ENCODE data around the gene ARHGAP45. TPM values are rescaled to one million over a fixed set of nuclear protein-coding genes. Genes with fewer than 3 reads are reported as not detected.

Gene ARHGAP45
- total RNA-seq, 2 donors from 2014 or later, result 171 to 174 TPM

GRCh38 chr19:1134431-1134830, 67.5 kb downstream of the ARHGAP45 start:
- Mint-ChIP-seq H3K36me3 (peaks cover 8 to 24% of the 10 kb centered on the region in 2 donors), H3K9me3 (no peaks in the 10 kb centered on the region), H3K27ac (peak overlapping the region in 1 of 2 donors; percentile 97)
- ATAC-seq (no peak), DNase-seq (ENCODE audit: low spot score in 2 of 2) (no peak)

GRCh38 chr19:1135454-1135853, 68.5 kb downstream of the ARHGAP45 start:
- Mint-ChIP-seq H3K9me3 (no peaks in the 10 kb centered on the region), H3K27ac (peak overlapping the region; percentile 85 to 97), H3K36me3 (peaks cover 6 to 26% of the 10 kb centered on the region in 2 donors)
- ATAC-seq (no peak), DNase-seq (ENCODE audit: low spot score in 2 of 2) (no peak)

GRCh38 chr19:1136201-1136600, 69.2 kb downstream of the ARHGAP45 start:
- ATAC-seq (no peak), DNase-seq (ENCODE audit: low spot score in 2 of 2) (no peak)
- Mint-ChIP-seq H3K9me3 (no peaks in the 10 kb centered on the region), H3K27ac (peak overlapping the region; percentile 90 to 97), H3K36me3 (peaks cover 0 to 20% of the 10 kb centered on the region in 2 donors)

Other genes with a start within 250 kb of the ARHGAP45 start
- not detected for gene PLPPR3, start 245.2 kb upstream of the ARHGAP45 start, total RNA-seq
- not detected for gene AZU1, start 239.3 kb upstream of the ARHGAP45 start, total RNA-seq
- not detected for gene PRTN3, start 226.2 kb upstream of the ARHGAP45 start, total RNA-seq
- gene ELANE, start 214.9 kb upstream of the ARHGAP45 start, total RNA-seq, result not detected
- 1 to 10 TPM in 1 of 2 donors, not detected in 1; 4.9 TPM for gene CFD, start 207.5 kb upstream of the ARHGAP45 start, total RNA-seq
- gene MED16, start 174.0 kb upstream of the ARHGAP45 start, total RNA-seq, result 10 to 100 TPM; 42.0 to 61.8 TPM
- gene RNU6-9, start 173.7 kb upstream of the ARHGAP45 start, total RNA-seq, result not detected
- 100 to 1,000 TPM in 1 of 2 donors, 10 to 100 TPM in 1; 98.3 to 102 TPM for gene R3HDM4, start 153.9 kb upstream of the ARHGAP45 start, total RNA-seq
- gene KISS1R, start 149.8 kb upstream of the ARHGAP45 start, total RNA-seq, result 10 to 100 TPM; 10.9 to 32.4 TPM
- gene ARID3A, start 141.1 kb upstream of the ARHGAP45 start, total RNA-seq, result 10 to 100 TPM; 22.4 to 35.7 TPM
- gene WDR18, start 82.8 kb upstream of the ARHGAP45 start, total RNA-seq, result 10 to 100 TPM; 55.5 to 83.8 TPM
- gene GRIN3B, start 66.7 kb upstream of the ARHGAP45 start, total RNA-seq, result under 1 TPM; 0.07 to 0.19 TPM
- gene TMEM259, start 46.0 kb upstream of the ARHGAP45 start, total RNA-seq, result 100 to 1,000 TPM; 104 to 156 TPM
- gene RNU6-2, start 45.6 kb upstream of the ARHGAP45 start, total RNA-seq, result not detected
- gene CNN2, start 40.6 kb upstream of the ARHGAP45 start, total RNA-seq, result 100 to 1,000 TPM; 187 to 254 TPM
- 100 to 1,000 TPM in 1 of 2 donors, 10 to 100 TPM in 1; 17.8 to 105 TPM for gene ABCA7, start 27.1 kb upstream of the ARHGAP45 start, total RNA-seq
- 100 to 1,000 TPM; 248 to 259 TPM for gene POLR2E, start 28.2 kb downstream of the ARHGAP45 start, total RNA-seq
- 100 to 1,000 TPM; 154 to 316 TPM for gene GPX4, start 36.8 kb downstream of the ARHGAP45 start, total RNA-seq
- gene SBNO2, start 107.1 kb downstream of the ARHGAP45 start, total RNA-seq, result 100 to 1,000 TPM; 113 to 144 TPM
- 10 to 100 TPM; 73.1 to 86.4 TPM for gene STK11, start 138.6 kb downstream of the ARHGAP45 start, total RNA-seq
- 1 to 10 TPM; 1.0 to 1.6 TPM for gene CBARP, start 170.8 kb downstream of the ARHGAP45 start, total RNA-seq
- 100 to 1,000 TPM; 114 to 201 TPM for gene ATP5F1D, start 174.6 kb downstream of the ARHGAP45 start, total RNA-seq
- 100 to 1,000 TPM in 1 of 2 donors, 10 to 100 TPM in 1; 52.9 to 113 TPM for gene MIDN, start 181.4 kb downstream of the ARHGAP45 start, total RNA-seq
- gene CIRBP, start 202.2 kb downstream of the ARHGAP45 start, total RNA-seq, result 100 to 1,000 TPM; 148 to 157 TPM
- gene FAM174C, start 208.4 kb downstream of the ARHGAP45 start, total RNA-seq, result 10 to 100 TPM; 42.1 to 76.0 TPM
- under 1 TPM in 1 of 2 donors, not detected in 1; 0.25 TPM for gene EFNA2, start 218.7 kb downstream of the ARHGAP45 start, total RNA-seq

Measured in activated naive CD4-positive, alpha-beta T cell treated with anti-CD3 and anti-CD28 coated beads, Interleukin-2, amount 50 U/mL, for 72 hours (primary cell).